A375 (cell line): ENCODE measurements around the gene ZNF567. TPM values are rescaled to one million over a fixed set of nuclear protein-coding genes. Genes with fewer than 3 reads are reported as not detected.

Experiments
- total RNA-seq: library from RNA; depleted of rRNA; stranded (reverse); fragments of >200 nt; shearing (Covaris generic); gene quantifications from 2 replicates; pipeline ENCODE4 v1.2.3, GENCODE V29; 2014; rRNA removed

ZNF567 gene
- 3.7 and 4.5 TPM in 2 replicates for total RNA-seq

GRCh38 chr19:36687214-36688056 is at the start of gene ZNF567:
Gene ZNF567, plus strand, starts transcription at chr19:36687612. Its CDS starts 7,256 bp downstream, at chr19:36694868.

Other genes starting within 250 kb of the ZNF567 start
- gene ZNF566, start 198.1 kb upstream of the ZNF567 start, total RNA-seq, result 15.5 and 18.4 TPM in 2 replicates
- gene ZNF260, start 159.3 kb upstream of the ZNF567 start, total RNA-seq, result 3.9 and 5.2 TPM in 2 replicates
- gene ZNF529, start 114.3 kb upstream of the ZNF567 start, total RNA-seq, result 6.4 and 9.1 TPM in 2 replicates
- gene ZNF382, start 82.3 kb upstream of the ZNF567 start, total RNA-seq, result 0.27 and 0.53 TPM in 2 replicates
- 11.6 and 12.4 TPM in 2 replicates for gene ZNF461, start 20.8 kb upstream of the ZNF567 start, total RNA-seq
- 3.0 and 6.0 TPM in 2 replicates for gene ZNF850, start 85.2 kb downstream of the ZNF567 start, total RNA-seq
- gene ZNF790, start 150.8 kb downstream of the ZNF567 start, total RNA-seq, result 1.3 and 3.4 TPM in 2 replicates
- gene ZNF345, start 163.3 kb downstream of the ZNF567 start, total RNA-seq, result 1.2 and 2.7 TPM in 2 replicates
- gene ZNF829, start 228.7 kb downstream of the ZNF567 start, total RNA-seq, result 5.6 and 5.9 TPM in 2 replicates
- gene ZNF568, start 228.7 kb downstream of the ZNF567 start, total RNA-seq, result 13.1 and 17.8 TPM in 2 replicates